Suprapubic skin (tissue), 4 donors: ENCODE data around the gene DAW1.

Experiments
- CTCF ChIP-seq, 2 donors: fragments of 200-600 bp in 1 of 2; fragments of 450-650 bp in 1 of 2; sonication (generic) in 1 of 2; IDR thresholded peaks; one replicate each; pipeline ENCODE4 v1.5.1; 2016 to 2019; ENCODE audit warnings: antibody characterized with exemption in 2 of 2, mild to moderate bottlenecking in 1 of 2, moderate library complexity in 1 of 2
- POLR2A ChIP-seq, 2 donors: fragments of 450-650 bp; IDR thresholded peaks; one replicate each; pipeline ENCODE4 v1.6.1; 2017; ENCODE audit warnings: antibody characterized with exemption in 2 of 2, mild to moderate bottlenecking in 2 of 2, moderate library complexity in 2 of 2
- POLR2AphosphoS5 ChIP-seq, 3 donors: sonication (generic); formaldehyde crosslinking; IDR thresholded peaks; one replicate each; pipeline ENCODE4 v1.6.1; 2017; ENCODE audit warnings: antibody characterized with exemption in 3 of 3

GRCh38 chr2:227834916-227835650, 36.3 kb upstream of the DAW1 start:
- TF ChIP-seq CTCF (IDR thresholded peaks at IDR 0.05), result no peak
- TF ChIP-seq POLR2AphosphoS5 (IDR thresholded peaks at IDR 0.05), result no peak
- no peak for TF ChIP-seq POLR2A (IDR thresholded peaks at IDR 0.05)
